HepG2 (cell line): ENCODE data around the gene C11orf54. TPM values are rescaled to one million over a fixed set of nuclear protein-coding genes. Genes with fewer than 3 reads are reported as not detected.

Experiments
- ATF3 ChIP-seq: sonication (generic); formaldehyde crosslinking; IDR thresholded peaks from 2 replicates; pipeline ENCODE4 v1.4.0; 2020; ENCODE audit warnings: missing genetic modification reagents
- FOXC1 ChIP-seq: sonication (generic); formaldehyde crosslinking; IDR thresholded peaks from 2 replicates; pipeline ENCODE4 v1.8.0; 2022; ENCODE audit warnings: mild to moderate bottlenecking, missing genetic modification reagents, borderline replicate concordance
- HDAC1 ChIP-seq: sonication (generic); formaldehyde crosslinking; IDR thresholded peaks from 2 replicates; pipeline ENCODE4 v1.5.1; 2020; ENCODE audit warnings: mild to moderate bottlenecking, missing genetic modification reagents
- HOXA3 ChIP-seq: sonication (generic); formaldehyde crosslinking; IDR thresholded peaks from 2 replicates; pipeline ENCODE4 v1.5.0; 2020; ENCODE audit warnings: missing genetic modification reagents
- MAF1 ChIP-seq: sonication (generic); formaldehyde crosslinking; IDR thresholded peaks from 2 replicates; pipeline ENCODE4 v1.5.0; 2020; ENCODE audit warnings: missing genetic modification reagents, borderline replicate concordance
- PHF21A ChIP-seq: sonication (generic); formaldehyde crosslinking; IDR thresholded peaks from 2 replicates; pipeline ENCODE4 v1.5.0; 2020; ENCODE audit warnings: mild to moderate bottlenecking, missing genetic modification reagents
- POLR2A ChIP-seq, 2 experiments: IDR thresholded peaks; 2 replicates each; pipeline ENCODE4 v1.6.1; 2011; ENCODE audit warnings: low read depth in 2 of 2, low read length in 2 of 2, mild to moderate bottlenecking in 1 of 2, moderate library complexity in 1 of 2; ENCODE audit not compliant: insufficient read depth in 1 of 2
- PPARG ChIP-seq: conservative IDR thresholded peaks from 2 replicates; pipeline ENCODE4 v1.6.1; 2016; ENCODE audit warnings: missing biosample characterization, missing genetic modification reagents
- SRSF4 ChIP-seq: fragments of 200-400 bp; formaldehyde crosslinking; IDR thresholded peaks from one replicate; pipeline ENCODE4 v1.6.1; 2018; ENCODE audit warnings: mild to moderate bottlenecking, low read depth, low read length, moderate library complexity; ENCODE audit not compliant: poor library complexity, severe bottlenecking
- TEAD3 ChIP-seq: optimal IDR thresholded peaks from 2 replicates; pipeline ENCODE3; 2016; ENCODE audit warnings: borderline replicate concordance
- ZBTB49 ChIP-seq: sonication (generic); formaldehyde crosslinking; IDR thresholded peaks from 2 replicates; pipeline ENCODE4 v1.4.0; 2020; ENCODE audit warnings: missing genetic modification reagents, borderline replicate concordance
- ZBTB7A ChIP-seq: sonication (generic); formaldehyde crosslinking; IDR thresholded peaks from 2 replicates; pipeline ENCODE4 v1.8.0; 2022; ENCODE audit warnings: mild to moderate bottlenecking, missing genetic modification reagents
- ZNF446 ChIP-seq: sonication (generic); formaldehyde crosslinking; IDR thresholded peaks from 2 replicates; pipeline ENCODE4 v1.5.0; 2020; ENCODE audit warnings: mild to moderate bottlenecking, missing genetic modification reagents
- ZNF460 ChIP-seq: sonication (generic); formaldehyde crosslinking; IDR thresholded peaks from 2 replicates; pipeline ENCODE4 v1.5.1; 2020; ENCODE audit warnings: missing genetic modification reagents, mild to moderate bottlenecking, borderline replicate concordance
- ZNF468 ChIP-seq: sonication (generic); formaldehyde crosslinking; IDR thresholded peaks from 2 replicates; pipeline ENCODE4 v1.8.0; 2022; ENCODE audit warnings: mild to moderate bottlenecking, moderate library complexity, missing genetic modification reagents
- ZNF670 ChIP-seq: sonication (generic); formaldehyde crosslinking; IDR thresholded peaks from 2 replicates; pipeline ENCODE4 v1.8.0; 2022; ENCODE audit warnings: mild to moderate bottlenecking, missing genetic modification reagents, borderline replicate concordance
- ZNF7 ChIP-seq: IDR thresholded peaks from 2 replicates; pipeline ENCODE4 v1.6.1; 2016; ENCODE audit warnings: missing biosample characterization, missing genetic modification reagents
- polyA plus RNA-seq, 8 experiments: library from polyadenylated mRNA; depleted of rRNA in 3 of 8; stranded (reverse) in 7 of 8; unstranded in 1 of 8; fragments of >200 nt; fragmentation: Illumina TruSeq in 4 of 8; extraction: Trizol in 4 of 8; gene quantifications; 2 replicates each; pipeline versions ENCODE4 v1.2.1 to v1.2.3, GENCODE V29; 2011 to 2016; ENCODE audit warnings: low read depth in 4 of 8, missing spikeins in 1 of 8, mixed read lengths in 1 of 8; ENCODE audit not compliant: insufficient read depth in 1 of 8
- total RNA-seq, 5 experiments: library from RNA; depleted of rRNA; stranded (reverse); fragments of >200 nt; fragmentation: Illumina TruSeq; extraction: Trizol; gene quantifications; 2 replicates each; pipeline ENCODE4 v1.2.3, GENCODE V29; 2016; ENCODE audit warnings: low read depth in 1 of 5
- TF ChIP-seq, protein P1 (sequence below): sonication (generic); formaldehyde crosslinking; IDR thresholded peaks from 2 replicates; pipeline ENCODE4 v1.4.0; 2020; ENCODE audit warnings: missing genetic modification reagents
- TF ChIP-seq, protein P2 (sequence below): sonication (generic); formaldehyde crosslinking; IDR thresholded peaks from 2 replicates; pipeline ENCODE4 v1.4.0; 2020; ENCODE audit warnings: mild to moderate bottlenecking, missing genetic modification reagents
- TF ChIP-seq, protein P3 (sequence below): sonication (generic); formaldehyde crosslinking; IDR thresholded peaks from 2 replicates; pipeline ENCODE4 v1.4.0; 2020; ENCODE audit warnings: missing genetic modification reagents, mild to moderate bottlenecking, borderline replicate concordance

The C11orf54 gene
- total and polyA plus RNA-seq, 2 of the 13 experiments (the other 11 are each of a cell fraction or from before 2014, with no cell fraction given) = 42.7 to 50.1 TPM

GRCh38 chr11:93784145-93784934, 42.9 kb downstream of the C11orf54 start, which contains the start of gene MED17 (continued):
- no peak for TF ChIP-seq ZNF468 (CRISPR knock-in tag)
- peak; percentile 82 to 95 for TF ChIP-seq POLR2A (IDR thresholded peaks at IDR 0.05; ENCODE audit: insufficient read depth in 1 of 2, low read depth in 2 of 2, low read length in 2 of 2)
- TF ChIP-seq PHF21A = peak; percentile 49; the same call in 1 of the 2 replicates
- peak; percentile 35; the same call in 1 of the 2 replicates for TF ChIP-seq ZNF446
- TF ChIP-seq ATF3 (CRISPR knock-in tag) = no peak; the same call in 1 of the 2 replicates
- peak; percentile 61; the same call in 1 of the 2 replicates for TF ChIP-seq HOXA3 (CRISPR knock-in tag)
- peak; percentile 62; the same call in 1 of the 2 replicates for TF ChIP-seq FOXC1 (CRISPR knock-in tag)
- TF ChIP-seq TEAD3 (CRISPR knock-in tag) = no peak
- TF ChIP-seq ZNF7 (CRISPR knock-in tag) = no peak
- TF ChIP-seq HDAC1 (CRISPR knock-in tag) = peak; percentile 82; the same call in 1 of the 2 replicates
- peak; percentile 83; the same call in 1 of the 2 replicates for TF ChIP-seq ZNF670 (CRISPR knock-in tag)
- TF ChIP-seq, protein P1, sequence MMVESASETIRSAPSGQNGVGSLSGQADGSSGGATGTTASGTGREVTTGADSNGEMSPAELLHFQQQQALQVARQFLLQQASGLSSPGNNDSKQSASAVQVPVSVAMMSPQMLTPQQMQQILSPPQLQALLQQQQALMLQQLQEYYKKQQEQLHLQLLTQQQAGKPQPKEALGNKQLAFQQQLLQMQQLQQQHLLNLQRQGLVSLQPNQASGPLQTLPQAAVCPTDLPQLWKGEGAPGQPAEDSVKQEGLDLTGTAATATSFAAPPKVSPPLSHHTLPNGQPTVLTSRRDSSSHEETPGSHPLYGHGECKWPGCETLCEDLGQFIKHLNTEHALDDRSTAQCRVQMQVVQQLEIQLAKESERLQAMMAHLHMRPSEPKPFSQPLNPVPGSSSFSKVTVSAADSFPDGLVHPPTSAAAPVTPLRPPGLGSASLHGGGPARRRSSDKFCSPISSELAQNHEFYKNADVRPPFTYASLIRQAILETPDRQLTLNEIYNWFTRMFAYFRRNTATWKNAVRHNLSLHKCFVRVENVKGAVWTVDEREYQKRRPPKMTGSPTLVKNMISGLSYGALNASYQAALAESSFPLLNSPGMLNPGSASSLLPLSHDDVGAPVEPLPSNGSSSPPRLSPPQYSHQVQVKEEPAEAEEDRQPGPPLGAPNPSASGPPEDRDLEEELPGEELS (CRISPR knock-in tag) = peak; percentile 79
- TF ChIP-seq SRSF4 = no peak
- TF ChIP-seq ZNF460 (CRISPR knock-in tag) = no peak
- TF ChIP-seq MAF1 = no peak; the same call in 1 of the 2 replicates
- TF ChIP-seq PPARG (CRISPR knock-in tag) = no peak
- TF ChIP-seq, protein P2, sequence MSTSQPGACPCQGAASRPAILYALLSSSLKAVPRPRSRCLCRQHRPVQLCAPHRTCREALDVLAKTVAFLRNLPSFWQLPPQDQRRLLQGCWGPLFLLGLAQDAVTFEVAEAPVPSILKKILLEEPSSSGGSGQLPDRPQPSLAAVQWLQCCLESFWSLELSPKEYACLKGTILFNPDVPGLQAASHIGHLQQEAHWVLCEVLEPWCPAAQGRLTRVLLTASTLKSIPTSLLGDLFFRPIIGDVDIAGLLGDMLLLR (CRISPR knock-in tag) = peak; percentile 50; the same call in 1 of the 2 replicates
- TF ChIP-seq, protein P3, sequence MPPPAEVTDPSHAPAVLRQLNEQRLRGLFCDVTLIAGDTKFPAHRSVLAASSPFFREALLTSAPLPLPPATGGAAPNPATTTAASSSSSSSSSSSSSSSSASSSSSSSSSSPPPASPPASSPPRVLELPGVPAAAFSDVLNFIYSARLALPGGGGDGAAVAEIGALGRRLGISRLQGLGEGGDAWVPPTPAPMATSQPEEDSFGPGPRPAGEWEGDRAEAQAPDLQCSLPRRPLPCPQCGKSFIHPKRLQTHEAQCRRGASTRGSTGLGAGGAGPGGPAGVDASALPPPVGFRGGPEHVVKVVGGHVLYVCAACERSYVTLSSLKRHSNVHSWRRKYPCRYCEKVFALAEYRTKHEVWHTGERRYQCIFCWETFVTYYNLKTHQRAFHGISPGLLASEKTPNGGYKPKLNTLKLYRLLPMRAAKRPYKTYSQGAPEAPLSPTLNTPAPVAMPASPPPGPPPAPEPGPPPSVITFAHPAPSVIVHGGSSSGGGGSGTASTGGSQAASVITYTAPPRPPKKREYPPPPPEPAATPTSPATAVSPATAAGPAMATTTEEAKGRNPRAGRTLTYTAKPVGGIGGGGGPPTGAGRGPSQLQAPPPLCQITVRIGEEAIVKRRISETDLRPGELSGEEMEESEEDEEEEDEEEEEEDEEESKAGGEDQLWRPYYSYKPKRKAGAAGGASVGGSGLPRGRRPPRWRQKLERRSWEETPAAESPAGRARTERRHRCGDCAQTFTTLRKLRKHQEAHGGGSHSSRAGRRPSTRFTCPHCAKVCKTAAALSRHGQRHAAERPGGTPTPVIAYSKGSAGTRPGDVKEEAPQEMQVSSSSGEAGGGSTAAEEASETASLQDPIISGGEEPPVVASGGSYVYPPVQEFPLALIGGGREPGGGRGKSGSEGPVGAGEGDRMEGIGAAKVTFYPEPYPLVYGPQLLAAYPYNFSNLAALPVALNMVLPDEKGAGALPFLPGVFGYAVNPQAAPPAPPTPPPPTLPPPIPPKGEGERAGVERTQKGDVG = 0 out of 2 replicates have a peak, but pooled peaks have one; percentile 46
- TF ChIP-seq ZBTB49 = 0 out of 2 replicates have a peak, but pooled peaks have one; percentile 27
- no peak; the same call in 1 of the 2 replicates for TF ChIP-seq ZBTB7A (CRISPR knock-in tag)
